Measurements from ENCODE around the gene HLA-DOA.

The HLA-DOA gene

DNA sequence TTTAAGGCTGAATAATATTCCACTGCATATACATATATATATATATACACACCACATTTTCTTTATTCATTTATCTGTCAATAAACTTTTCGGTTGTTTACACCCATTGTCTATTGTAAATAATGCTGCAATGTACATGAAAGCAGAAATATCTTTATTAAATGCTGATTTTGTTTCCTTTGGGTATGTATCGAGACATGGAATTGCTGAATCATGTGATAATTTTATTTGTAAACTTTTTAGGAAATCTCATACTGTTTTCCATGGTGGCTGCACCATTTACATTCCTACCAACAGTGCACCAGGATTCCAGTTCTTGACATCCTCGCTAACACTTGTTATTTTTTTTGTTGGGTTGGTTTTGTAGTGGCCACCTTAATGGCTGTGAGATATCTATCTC lies 14.1 kb upstream of the HLA-DOA start:
- Mint-ChIP-seq H3K4me3 (no peak overlapping the region), H3K36me3 (no peaks in the 10 kb centered on the region), H3K27me3 (no peaks in the 10 kb centered on the region), H3K9me3 (ENCODE audit: low read depth) (no peaks in the 10 kb centered on the region), H3K27ac (no peak overlapping the region), H3K4me1 (ENCODE audit: low read depth) (peaks cover 7% of the 10 kb centered on the region)

DNA sequence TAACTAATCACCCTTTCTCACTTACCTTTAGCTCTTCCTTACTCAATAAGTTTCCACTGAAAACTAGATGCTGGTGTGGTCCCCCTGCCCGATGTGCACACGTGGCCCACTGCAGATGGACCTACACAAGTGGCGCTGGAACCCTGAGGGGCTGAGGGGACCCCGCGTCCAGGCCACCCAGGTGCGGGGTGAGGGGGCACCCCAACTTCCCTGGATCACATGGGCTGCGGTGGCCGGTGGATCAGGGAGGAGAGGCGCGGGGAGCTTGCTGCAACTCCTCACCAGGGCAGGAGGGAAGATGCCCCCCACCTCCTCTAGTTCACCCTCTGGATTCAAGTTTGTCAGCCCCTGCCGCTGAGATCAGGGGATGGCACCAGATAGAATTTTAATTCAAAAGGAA lies 12.5 kb upstream of the HLA-DOA start:
- peaks cover 16% of the 10 kb centered on the region for H3K4me1 Mint-ChIP-seq (ENCODE audit: low read depth)
- H3K9me3 Mint-ChIP-seq (ENCODE audit: low read depth): no peaks in the 10 kb centered on the region
- H3K4me3 Mint-ChIP-seq: no peak overlapping the region
- no peaks in the 10 kb centered on the region for H3K36me3 Mint-ChIP-seq
- no peak overlapping the region for H3K27ac Mint-ChIP-seq
- H3K27me3 Mint-ChIP-seq: no peaks in the 10 kb centered on the region

DNA sequence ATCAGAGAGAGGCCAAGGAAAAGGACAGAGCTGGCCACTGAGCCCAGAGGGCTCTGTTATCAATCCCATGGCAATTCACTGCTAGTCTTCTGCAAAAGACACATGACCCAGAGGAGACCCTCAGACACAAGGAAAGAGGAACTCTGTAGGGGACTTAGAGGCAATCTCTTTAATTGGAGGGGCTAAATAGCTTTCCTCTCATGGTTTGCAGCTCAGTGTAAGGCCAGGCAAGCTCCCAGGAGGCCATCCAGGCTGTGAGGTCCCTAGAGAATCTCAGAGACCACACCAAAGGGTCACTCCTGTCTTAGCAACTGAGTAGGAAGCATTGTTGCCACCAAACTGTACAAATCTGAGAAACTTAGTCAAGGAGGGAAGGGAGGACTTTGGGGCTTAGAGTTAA lies 10.0 kb upstream of the HLA-DOA start:
- H3K4me1 Mint-ChIP-seq (ENCODE audit: low read depth): peaks cover 20% of the 10 kb centered on the region
- H3K27ac Mint-ChIP-seq: peak overlapping the region; percentile 83
- H3K4me3 Mint-ChIP-seq: peak overlapping the region; percentile 63
- no peaks in the 10 kb centered on the region for H3K9me3 Mint-ChIP-seq (ENCODE audit: low read depth)
- H3K36me3 Mint-ChIP-seq: no peaks in the 10 kb centered on the region
- peaks cover 1% of the 10 kb centered on the region for H3K27me3 Mint-ChIP-seq

DNA sequence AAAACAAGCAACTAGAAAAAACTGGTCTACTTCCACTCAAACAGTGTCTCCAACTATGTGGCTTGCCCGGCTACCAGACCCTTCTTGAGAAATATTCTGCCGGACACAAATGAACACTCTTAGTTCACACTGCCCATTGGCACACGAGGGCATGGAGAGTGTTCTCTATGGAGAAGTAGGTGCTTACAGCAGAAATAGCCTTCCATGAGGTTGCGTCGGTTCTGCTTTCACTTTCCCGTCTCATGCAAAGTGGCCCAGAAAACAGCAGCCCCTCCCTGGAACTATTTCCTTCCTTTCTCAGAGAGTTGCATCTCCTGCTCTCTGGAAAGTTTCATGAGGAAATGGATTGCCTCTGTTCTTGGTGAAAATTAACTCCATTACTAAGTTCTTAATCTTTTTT lies 9.5 kb upstream of the HLA-DOA start:
- peaks cover 20% of the 10 kb centered on the region for H3K4me1 Mint-ChIP-seq (ENCODE audit: low read depth)
- no peaks in the 10 kb centered on the region for H3K36me3 Mint-ChIP-seq
- H3K4me3 Mint-ChIP-seq: peak overlapping the region; percentile 63
- no peaks in the 10 kb centered on the region for H3K9me3 Mint-ChIP-seq (ENCODE audit: low read depth)
- H3K27me3 Mint-ChIP-seq: peaks cover 1% of the 10 kb centered on the region
- H3K27ac Mint-ChIP-seq: peak overlapping the region; percentile 83

DNA sequence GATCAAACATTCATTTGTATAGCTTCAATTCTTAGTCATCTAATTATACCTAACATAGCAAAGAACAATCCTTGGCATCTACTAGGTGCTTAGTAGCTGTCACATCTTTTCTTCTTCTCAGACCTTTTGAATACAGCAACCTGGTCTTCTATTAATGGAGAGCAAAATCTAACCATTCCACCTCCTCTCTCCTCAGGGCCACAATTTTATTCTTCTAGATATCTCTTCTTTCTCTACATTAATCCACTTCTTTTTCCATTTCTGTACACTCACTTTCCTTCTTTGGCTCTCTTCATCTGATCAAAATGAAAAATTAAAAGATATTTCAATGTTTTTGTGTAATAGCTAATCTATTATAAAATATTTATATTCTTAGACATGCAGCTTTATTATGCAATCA lies 9.0 kb upstream of the HLA-DOA start:
- Mint-ChIP-seq H3K36me3 (no peaks in the 10 kb centered on the region), H3K4me3 (peak overlapping the region; percentile 1), H3K27ac (peak overlapping the region; percentile 11), H3K27me3 (peaks cover 1% of the 10 kb centered on the region), H3K4me1 (ENCODE audit: low read depth) (peaks cover 20% of the 10 kb centered on the region), H3K9me3 (ENCODE audit: low read depth) (no peaks in the 10 kb centered on the region)

DNA sequence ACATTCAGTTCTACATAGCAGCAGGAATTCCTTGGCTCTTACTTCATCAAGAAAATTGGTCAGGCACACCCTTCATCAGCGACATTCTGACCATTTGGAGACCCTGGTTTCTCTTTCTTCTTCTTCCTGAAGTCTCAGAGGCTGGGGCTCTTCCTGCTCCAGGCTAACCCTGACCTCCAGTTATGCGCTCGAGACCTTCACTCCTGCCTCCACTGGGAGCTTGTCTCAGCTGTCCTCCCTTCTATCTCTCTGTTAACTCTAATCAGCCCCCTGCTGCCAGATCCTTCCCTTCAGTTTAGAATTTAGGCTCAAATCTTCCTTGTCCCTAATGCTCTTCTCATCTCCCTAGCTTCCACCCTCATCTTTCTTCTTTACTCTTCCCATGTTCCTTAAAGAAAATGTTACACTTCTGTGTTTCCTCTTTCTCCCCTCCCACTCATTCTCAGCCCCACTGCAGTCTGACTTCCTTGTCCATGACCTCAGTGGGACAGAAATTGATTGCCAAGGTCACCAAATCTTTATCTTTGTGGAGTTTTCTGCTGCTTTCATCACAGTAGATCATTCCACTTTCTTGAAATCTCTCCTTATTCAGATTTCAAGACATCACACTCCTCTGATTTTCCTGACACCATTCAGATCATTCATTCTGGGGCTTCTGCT lies 8.4 kb upstream of the HLA-DOA start:
- H3K4me3 Mint-ChIP-seq: no peak overlapping the region
- no peaks in the 10 kb centered on the region for H3K9me3 Mint-ChIP-seq (ENCODE audit: low read depth)
- H3K27me3 Mint-ChIP-seq: peaks cover 1% of the 10 kb centered on the region
- peaks cover 20% of the 10 kb centered on the region for H3K4me1 Mint-ChIP-seq (ENCODE audit: low read depth)
- no peaks in the 10 kb centered on the region for H3K36me3 Mint-ChIP-seq
- peak overlapping the region; percentile 11 for H3K27ac Mint-ChIP-seq

DNA sequence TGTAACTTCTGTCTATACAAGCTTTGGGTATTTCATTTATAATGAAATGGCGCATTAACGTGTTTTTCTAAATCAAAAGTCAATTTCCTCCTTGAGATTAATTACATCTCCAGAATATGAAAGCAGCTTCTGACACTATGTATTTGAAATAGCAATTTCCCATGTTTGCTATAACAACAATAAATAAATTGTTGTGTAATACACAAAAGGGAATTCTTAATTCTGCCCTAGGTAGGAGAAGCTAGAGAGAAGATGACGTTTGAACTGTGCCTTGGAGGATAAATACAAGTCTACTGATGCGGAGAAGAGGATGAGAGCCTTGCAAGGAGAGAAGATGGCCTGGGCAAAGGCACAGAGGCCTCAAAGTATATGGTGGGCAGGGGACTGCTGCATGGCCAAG lies 7.6 kb upstream of the HLA-DOA start:
- H3K4me3 Mint-ChIP-seq: no peak overlapping the region

DNA sequence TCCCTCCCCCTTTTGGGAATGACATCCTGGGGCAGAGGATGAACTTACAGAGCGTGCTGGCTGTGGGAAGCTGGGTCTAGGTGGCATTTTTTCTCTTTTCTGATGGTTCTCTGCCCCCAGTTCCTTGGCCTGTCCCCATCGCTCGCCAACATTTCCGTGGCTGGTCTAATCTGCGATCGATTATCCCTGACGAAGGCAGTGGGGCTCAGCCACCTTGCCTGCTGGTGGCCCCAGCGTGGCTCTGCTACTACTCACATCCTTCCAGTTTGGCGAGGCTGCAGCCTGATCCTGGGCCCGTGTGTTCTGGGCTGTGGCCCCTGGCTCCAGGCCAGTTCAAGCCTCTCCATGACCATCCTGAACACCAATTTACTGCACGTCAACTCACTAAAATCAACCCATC lies 6.4 kb upstream of the HLA-DOA start:
- Mint-ChIP-seq H3K27ac (no peak overlapping the region), H3K9me3 (ENCODE audit: low read depth) (no peaks in the 10 kb centered on the region), H3K27me3 (peaks cover 1% of the 10 kb centered on the region), H3K4me1 (ENCODE audit: low read depth) (peaks cover 20% of the 10 kb centered on the region), H3K36me3 (no peaks in the 10 kb centered on the region), H3K4me3 (no peak overlapping the region)

More for the DNA sequence above, 7.6 kb upstream of the HLA-DOA start:
- Mint-ChIP-seq H3K27me3 (peaks cover 1% of the 10 kb centered on the region), H3K9me3 (ENCODE audit: low read depth) (no peaks in the 10 kb centered on the region), H3K27ac (no peak overlapping the region), H3K36me3 (no peaks in the 10 kb centered on the region), H3K4me1 (ENCODE audit: low read depth) (peaks cover 20% of the 10 kb centered on the region)

DNA sequence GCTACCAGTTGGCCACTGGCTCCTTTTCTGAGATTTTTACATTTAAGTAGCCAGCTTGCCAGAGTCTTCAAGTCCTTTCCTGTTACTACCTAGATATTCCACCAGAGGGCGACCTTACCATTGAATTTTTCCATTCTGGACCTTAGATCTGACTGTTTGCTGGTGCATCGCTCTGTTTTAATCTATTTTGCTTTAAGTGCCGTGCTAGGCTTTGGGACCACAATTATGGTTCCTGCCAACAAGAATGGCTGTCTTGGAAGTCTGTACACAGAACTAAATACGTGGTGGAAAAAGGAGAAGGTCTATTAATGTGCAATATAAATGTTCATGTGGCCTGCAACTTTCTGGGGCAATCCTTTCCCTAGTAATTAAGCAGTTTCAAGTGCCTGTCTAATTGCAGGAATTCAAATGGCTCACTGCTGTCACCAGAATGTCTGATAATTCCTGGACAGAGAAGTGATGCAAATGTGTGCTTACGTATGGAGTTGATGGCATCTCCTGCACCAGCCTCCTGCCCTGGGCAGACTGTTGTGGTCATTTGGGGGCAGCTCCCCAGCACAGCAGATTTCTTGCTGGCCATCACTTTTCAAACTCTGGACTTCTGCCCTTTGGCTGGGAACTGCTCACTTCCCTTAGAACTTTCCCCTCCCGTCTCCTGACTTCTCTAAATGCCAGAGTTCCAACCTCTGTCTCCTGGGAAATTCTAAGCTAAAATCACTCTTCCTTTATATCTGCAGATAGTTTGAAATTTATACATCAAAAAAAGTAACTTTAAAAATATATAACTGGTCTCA lies 5.6 kb upstream of the HLA-DOA start:
- no peak overlapping the region for H3K4me3 Mint-ChIP-seq
- H3K4me1 Mint-ChIP-seq (ENCODE audit: low read depth): peaks cover 24% of the 10 kb centered on the region
- no peaks in the 10 kb centered on the region for H3K36me3 Mint-ChIP-seq
- peaks cover 1% of the 10 kb centered on the region for H3K27me3 Mint-ChIP-seq
- no peaks in the 10 kb centered on the region for H3K9me3 Mint-ChIP-seq (ENCODE audit: low read depth)
- H3K27ac Mint-ChIP-seq: no peak overlapping the region

DNA sequence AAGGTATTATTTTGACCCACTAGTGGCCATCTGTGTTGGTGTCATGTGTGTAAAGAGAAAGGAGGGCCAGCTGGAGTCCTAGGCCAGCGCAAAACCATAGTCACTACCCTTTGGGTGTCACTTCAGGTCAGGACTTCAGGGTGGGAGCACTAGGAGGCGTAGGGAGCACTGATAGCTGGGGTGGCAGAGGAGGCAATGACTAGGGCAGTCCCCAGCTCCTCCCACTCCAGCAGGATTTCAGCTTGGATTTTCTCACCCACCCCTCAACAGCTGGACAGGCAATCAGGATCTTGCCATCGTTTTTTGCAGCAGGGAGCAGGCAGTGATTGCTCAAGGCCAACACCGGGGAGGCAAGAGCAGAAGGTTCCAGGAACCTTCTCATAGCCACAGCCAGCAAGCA lies 4.2 kb upstream of the HLA-DOA start:
- H3K4me3 Mint-ChIP-seq: no peak overlapping the region
- no peaks in the 10 kb centered on the region for H3K36me3 Mint-ChIP-seq
- no peak overlapping the region for H3K27ac Mint-ChIP-seq
- H3K9me3 Mint-ChIP-seq (ENCODE audit: low read depth): no peaks in the 10 kb centered on the region
- H3K27me3 Mint-ChIP-seq: peaks cover 1% of the 10 kb centered on the region
- peaks cover 28% of the 10 kb centered on the region for H3K4me1 Mint-ChIP-seq (ENCODE audit: low read depth)

DNA sequence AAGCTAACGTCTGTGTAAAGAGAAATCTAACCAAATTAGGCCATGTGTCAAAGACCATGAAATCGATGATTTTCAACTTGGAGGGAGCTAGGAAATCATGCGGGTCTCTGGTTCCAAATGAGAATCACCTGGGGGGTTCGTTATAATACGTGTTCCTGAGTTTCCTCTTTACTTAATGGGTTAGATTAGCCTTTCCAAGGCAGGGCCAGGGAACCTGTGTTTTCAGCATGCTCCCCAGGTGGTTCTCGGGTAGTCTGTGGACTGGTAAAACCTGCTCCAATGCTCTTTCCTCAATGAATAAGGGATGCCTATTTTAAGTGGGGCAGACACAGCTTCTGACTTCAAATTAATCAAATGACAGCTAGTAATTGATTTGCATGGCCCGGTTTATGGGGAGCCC lies 965 bp upstream of the HLA-DOA start:
- Mint-ChIP-seq H3K27me3 (peaks cover 1% of the 10 kb centered on the region), H3K9me3 (ENCODE audit: low read depth) (no peaks in the 10 kb centered on the region), H3K4me1 (ENCODE audit: low read depth) (peaks cover 32% of the 10 kb centered on the region), H3K27ac (no peak overlapping the region), H3K4me3 (no peak overlapping the region), H3K36me3 (no peaks in the 10 kb centered on the region)

DNA sequence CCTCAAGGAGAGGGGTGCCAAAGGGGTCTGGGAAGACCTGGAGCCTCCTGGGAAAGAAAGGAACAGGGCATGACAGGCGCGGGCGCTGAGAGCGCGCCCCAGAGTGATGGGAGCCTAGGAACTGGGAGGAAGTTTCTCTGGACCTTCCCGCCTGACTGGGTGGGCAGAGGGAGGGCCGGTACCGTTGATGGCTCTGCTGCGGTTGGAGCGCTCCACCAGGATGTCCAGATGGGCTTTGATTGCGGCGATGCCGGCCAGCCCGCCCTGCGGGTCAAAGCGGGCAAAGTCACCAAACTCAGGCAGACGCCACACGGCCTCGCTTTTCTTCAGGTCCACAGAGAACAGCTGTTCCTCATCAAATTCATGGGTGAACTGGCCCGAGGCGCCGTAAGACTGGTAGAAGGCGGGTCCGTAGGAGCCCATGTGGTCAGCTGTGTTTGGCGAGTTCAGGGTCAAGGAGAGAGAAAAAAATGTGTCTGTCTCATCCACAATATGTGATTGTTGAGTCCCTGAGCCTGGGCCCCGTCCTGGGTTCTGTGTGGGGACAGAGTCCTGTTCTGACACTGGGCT lies 1.5 kb downstream of the HLA-DOA start:
- H3K9me3 Mint-ChIP-seq (ENCODE audit: low read depth): no peaks in the 10 kb centered on the region
- H3K27ac Mint-ChIP-seq: peak overlapping the region; percentile 83
- no peaks in the 10 kb centered on the region for H3K27me3 Mint-ChIP-seq
- peak overlapping the region; percentile 94 for H3K4me3 Mint-ChIP-seq
- no peaks in the 10 kb centered on the region for H3K36me3 Mint-ChIP-seq
- H3K4me1 Mint-ChIP-seq (ENCODE audit: low read depth): peaks cover 28% of the 10 kb centered on the region

DNA sequence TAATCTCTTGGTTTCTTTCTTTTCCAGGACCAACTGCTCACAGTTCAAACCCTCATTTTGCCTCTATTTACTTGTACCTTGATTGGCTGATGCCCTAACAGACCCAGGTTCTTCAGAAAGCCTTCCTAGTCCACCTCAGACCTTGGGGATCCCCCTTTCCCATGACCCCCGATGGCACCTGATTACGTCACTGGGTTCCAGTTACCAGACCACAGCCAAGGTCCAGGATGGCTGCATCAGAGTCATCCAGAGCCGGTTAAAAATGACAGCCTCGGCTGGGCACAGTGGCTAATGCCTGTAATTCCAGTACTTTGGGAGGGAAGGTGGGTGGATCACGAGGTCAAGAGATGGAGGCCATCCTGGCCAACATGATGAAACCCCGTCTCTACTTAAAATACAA lies 4.5 kb downstream of the HLA-DOA start:
- no peaks in the 10 kb centered on the region for H3K36me3 Mint-ChIP-seq
- no peak overlapping the region for H3K4me3 Mint-ChIP-seq
- H3K27ac Mint-ChIP-seq: no peak overlapping the region
- no peaks in the 10 kb centered on the region for H3K27me3 Mint-ChIP-seq
- peaks cover 30% of the 10 kb centered on the region for H3K4me1 Mint-ChIP-seq (ENCODE audit: low read depth)
- no peaks in the 10 kb centered on the region for H3K9me3 Mint-ChIP-seq (ENCODE audit: low read depth)

DNA sequence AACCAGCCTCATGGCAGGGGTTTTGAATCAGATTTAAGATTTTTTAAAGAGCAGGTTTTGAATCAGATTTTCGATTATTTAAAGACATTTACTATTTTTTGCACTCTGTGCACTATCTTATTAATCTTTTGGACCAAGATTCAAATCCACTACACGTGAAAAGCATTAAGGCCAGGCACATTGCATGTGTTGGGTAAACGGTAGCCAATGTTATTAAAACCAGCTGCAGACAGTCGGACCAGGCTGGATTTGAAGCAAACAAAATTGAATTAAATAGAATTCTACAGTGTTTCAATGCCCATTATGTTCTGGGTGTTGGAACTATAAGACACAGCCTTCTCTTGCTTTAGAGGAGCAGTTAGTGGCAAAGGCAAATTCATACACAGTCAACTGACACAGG lies 7.7 kb downstream of the HLA-DOA start:
- Mint-ChIP-seq H3K36me3 (no peaks in the 10 kb centered on the region), H3K27me3 (peaks cover 2% of the 10 kb centered on the region), H3K27ac (no peak overlapping the region), H3K4me1 (ENCODE audit: low read depth) (peaks cover 8% of the 10 kb centered on the region), H3K9me3 (ENCODE audit: low read depth) (no peaks in the 10 kb centered on the region), H3K4me3 (no peak overlapping the region)

DNA sequence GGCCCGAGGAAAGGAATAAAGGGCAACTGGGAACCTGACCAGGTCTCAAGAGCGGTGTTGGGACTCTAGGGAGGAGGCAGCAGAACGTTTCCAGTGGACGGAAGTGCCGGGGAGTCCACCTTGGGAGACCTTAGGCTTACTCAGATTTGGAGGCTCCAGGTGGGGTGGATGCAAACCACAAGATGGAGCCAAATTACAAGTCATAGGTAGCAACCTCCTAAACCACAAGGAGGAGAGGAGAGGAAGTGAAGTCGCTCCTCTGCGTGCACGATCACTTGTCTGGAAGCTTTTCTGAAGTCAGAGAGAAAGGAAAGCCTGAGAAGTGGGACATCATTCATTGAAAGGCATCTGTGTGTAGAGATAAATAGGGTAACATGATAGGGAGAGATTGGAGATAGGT lies 9.3 kb downstream of the HLA-DOA start:
- Mint-ChIP-seq H3K9me3 (ENCODE audit: low read depth) (no peaks in the 10 kb centered on the region), H3K27ac (no peak overlapping the region), H3K36me3 (no peaks in the 10 kb centered on the region), H3K27me3 (peaks cover 3% of the 10 kb centered on the region), H3K4me3 (no peak overlapping the region), H3K4me1 (ENCODE audit: low read depth) (peaks cover 8% of the 10 kb centered on the region)
